GM12878 (cell line): ENCODE data around the gene IL20RA. TPM values are rescaled to one million over a fixed set of nuclear protein-coding genes. Genes with fewer than 3 reads are reported as not detected.

Source experiments
- ATAC-seq: fragments of 200-7000 bp; cut with Tn5 transposase; 3 replicates; pipeline ENCODE4 v1.9.1; 2020; ENCODE audit warnings: mild to moderate bottlenecking, moderate library complexity
- BruUV-seq: library from RNA; stranded (reverse); fragments of 400-500 nt; replicated peaks from 2 replicates; lab custom pipeline; 2021; lab: Mats Ljungman, UMichigan
- CTCF ChIA-PET: fragments of 300-600 bp; sonication (Branson Sonifier 250); formaldehyde crosslinking; extraction: SDS; loops from one replicate; lab custom pipeline; 2021; ENCODE audit warnings: inconsistent platforms; lab: Yijun Ruan, JAX
- POLR2A ChIA-PET: fragments of 350-600 bp; formaldehyde crosslinking; extraction: SDS; loops from one replicate; lab custom pipeline; 2021; ENCODE audit warnings: inconsistent platforms; lab: Charles Lee
- RAD21 ChIA-PET: fragments of 300-600 bp; sonication (Branson Sonifier 250); formaldehyde crosslinking; loops from one replicate; lab custom pipeline; 2023; ENCODE audit warnings: antibody characterized with exemption; ENCODE audit not compliant: unreplicated experiment; lab: Charles Lee
- SMC1A ChIA-PET: fragments of 300-600 bp; sonication (Branson Sonifier 250); formaldehyde crosslinking; loops from one replicate; lab custom pipeline; 2023; ENCODE audit not compliant: unreplicated experiment, uncharacterized antibody; lab: Charles Lee
- DNase-seq: peaks from one replicate; pipeline ENCODE4 v3.0.0-alpha.2; 2011; ENCODE audit warnings: low read depth, low spot score
- FAIRE-seq: peaks from 3 replicates; lab custom pipeline; 2011; peaks lifted over from hg19 to GRCh38; lab: Jason Lieb, UNC
- H2AFZ ChIP-seq: 2 replicates; pipeline ENCODE4 v1.6.0; 2011; ENCODE audit warnings: low read depth, low read length, control low read depth; ENCODE audit not compliant: control insufficient read depth
- H3K27ac ChIP-seq: 2 replicates; pipeline ENCODE4 v1.5.1; 2011; ENCODE audit warnings: control low read depth; ENCODE audit not compliant: control insufficient read depth, insufficient read depth
- H3K27me3 ChIP-seq, 2 experiments: replicated peaks in 1 of 2; 2 replicates each; pipeline versions ENCODE4 v1.6.0 to v1.6.1; 2011; ENCODE audit warnings: low read length in 1 of 2; ENCODE audit not compliant: control insufficient read depth in 2 of 2, insufficient read depth in 2 of 2
- H3K36me3 ChIP-seq, 2 experiments: 2 replicates each; pipeline ENCODE4 v1.5.1; 2011; ENCODE audit warnings: low read length in 1 of 2; ENCODE audit not compliant: control insufficient read depth in 2 of 2, insufficient read depth in 2 of 2
- H3K4me1 ChIP-seq: 2 replicates; pipeline ENCODE4 v1.6.1; 2011; ENCODE audit warnings: mild to moderate bottlenecking, low read length, moderate library complexity, mixed read lengths; ENCODE audit not compliant: control insufficient read depth, insufficient read depth
- H3K4me2 ChIP-seq: 2 replicates; pipeline ENCODE4 v1.6.0; 2011; ENCODE audit warnings: control low read depth; ENCODE audit not compliant: control insufficient read depth, insufficient read depth
- H3K4me3 ChIP-seq: fragments of 200-600 bp; sonication (generic); 2 replicates; pipeline ENCODE4 v1.5.1; 2016
- H3K79me2 ChIP-seq: 2 replicates; pipeline ENCODE4 v1.6.0; 2011; ENCODE audit warnings: low read length; ENCODE audit not compliant: control insufficient read depth, insufficient read depth
- H3K9ac ChIP-seq: 2 replicates; pipeline ENCODE4 v1.8.0; 2011; ENCODE audit warnings: low read length, control low read depth, mixed read lengths; ENCODE audit not compliant: control insufficient read depth, insufficient read depth
- H3K9me3 ChIP-seq: replicated peaks from 3 replicates; pipeline ENCODE4 v1.5.1; 2011; ENCODE audit warnings: mild to moderate bottlenecking, low read length; ENCODE audit not compliant: control insufficient read depth, insufficient read depth
- H4K20me1 ChIP-seq: 2 replicates; pipeline ENCODE4 v1.6.0; 2011; ENCODE audit not compliant: control insufficient read depth, insufficient read depth
- BMI1 ChIP-seq: fragments of 450-650 bp; IDR thresholded peaks from 2 replicates; pipeline ENCODE4 v1.6.1; 2016; ENCODE audit warnings: mild to moderate bottlenecking, moderate library complexity, borderline replicate concordance
- CBFB ChIP-seq: IDR thresholded peaks from 2 replicates; pipeline ENCODE4 v1.6.1; 2016; ENCODE audit warnings: antibody characterized with exemption, low read depth
- E2F8 ChIP-seq: fragments of 450-650 bp; IDR thresholded peaks from 2 replicates; pipeline ENCODE4 v1.6.1; 2018; ENCODE audit warnings: mild to moderate bottlenecking, low read depth, moderate library complexity; ENCODE audit not compliant: partially characterized antibody
- GATAD2B ChIP-seq: fragments of 450-650 bp; conservative IDR thresholded peaks from 2 replicates; pipeline ENCODE4 v1.6.1; 2017; ENCODE audit warnings: low read depth, mild to moderate bottlenecking, moderate library complexity
- PAX8 ChIP-seq: fragments of 450-650 bp; IDR thresholded peaks from 2 replicates; pipeline ENCODE4 v1.6.1; 2017; ENCODE audit warnings: mild to moderate bottlenecking, moderate library complexity
- WRNIP1 ChIP-seq: IDR thresholded peaks from 2 replicates; pipeline ENCODE4 v1.6.1; 2011; ENCODE audit warnings: low read depth, low read length, improper control_type of control experiment, borderline replicate concordance
- WGBS: methylation state at CpG from one replicate; pipeline ENCODE4 v1.1.6; 2016; ENCODE audit warnings: low lambda C conversion rate; ENCODE audit not compliant: insufficient replicate concordance, insufficient coverage; ENCODE audit errors: missing lambda C conversion rate; 5-methylcytosine and 5-hydroxymethylcytosine counted together
- in situ Hi-C: fragments of 300-500 bp; cut with MboI; formaldehyde crosslinking; loops from 9 replicates; pipeline ENCODE4 v1.14.3; 2018; ENCODE audit warnings: mixed read lengths
- intact Hi-C: fragments of 100-400 bp; cut with micrococcal nuclease; formaldehyde crosslinking; loops from one replicate; pipeline ENCODE4 v1.14.2; 2022; ENCODE audit not compliant: unreplicated experiment
- polyA plus RNA-seq, 11 experiments: library from polyadenylated mRNA; depleted of rRNA in 4 of 11; unstranded in 6 of 11; stranded (reverse) in 5 of 11; fragments of >200 nt; fragmentation: Nextera tagmentation in 4 of 11; fragmentation: Illumina TruSeq in 1 of 11; extraction: Ambion mirVana in 4 of 11; extraction: Trizol in 1 of 11; gene quantifications; 1 replicate in 1 of 11; 2 replicates in 10 of 11; pipeline versions ENCODE4 v1.2.1 to v1.2.3, GENCODE V29; 2011 to 2016; ENCODE audit warnings: inconsistent platforms in 2 of 11, missing spikeins in 2 of 11, low read depth in 1 of 11
- total RNA-seq, 4 experiments: library from RNA; depleted of rRNA in 3 of 4; stranded (reverse); fragments of >200 nt in 3 of 4; fragmentation: Illumina TruSeq in 1 of 4; extraction: Trizol in 1 of 4; gene quantifications; 2 replicates each; pipeline versions ENCODE4 v1.2.1 to v1.2.3, GENCODE V29; 2013 to 2021

The IL20RA gene
- total and polyA plus RNA-seq, 10 of the 15 experiments (the other 5 are each of a cell fraction or from before 2014, with no cell fraction given) = 0.02 to 0.16 (median 0.09) TPM; not detected in 3

- RAD21 ChIA-PET = interaction anchor here (0.6 to 12.9 kb wide), 9 partner anchors 9 to 550 kb away, joined by 3 to 500 read pairs (median 5); partner anchors contain the start of gene IL22RA2
- no peak overlapping the region for H3K27ac ChIP-seq
- no peak for ATAC-seq
- 100% methylated on average over 1 of the region's 1 CpG for WGBS
- in situ Hi-C loops (loop anchor here (5.0 kb wide), 3 partner anchors 175 to 550 kb away; no protein-coding TSS in a partner anchor), intact Hi-C loops (no loop called here)
- no peak overlapping the region for H3K4me2 ChIP-seq
- no peak for DNase-seq
- no peak overlapping the region for H2AFZ ChIP-seq
- no peaks in the 10 kb centered on the region for H4K20me1 ChIP-seq
- no TSS peak for BruUV-seq
- H3K27me3 ChIP-seq = no peaks in the 10 kb centered on the region
- TF ChIP-seq WRNIP1 = no peak
- TF ChIP-seq PAX8 = no peak
- TF ChIP-seq CBFB = no peak
- TF ChIP-seq E2F8 = no peak
- no peak for TF ChIP-seq GATAD2B
- no peak for TF ChIP-seq BMI1
- H3K9ac ChIP-seq = no peak overlapping the region
- H3K4me3 ChIP-seq = no peak overlapping the region
- no peaks in the 10 kb centered on the region for H3K79me2 ChIP-seq
- H3K4me1 ChIP-seq = peaks cover 45% of the 10 kb centered on the region
- H3K9me3 ChIP-seq = no peaks in the 10 kb centered on the region; the same call in 2 of the 3 replicates
- CTCF ChIA-PET = interaction anchor here (0.6 to 12.9 kb wide), 5 partner anchors 8 to 324 kb away, joined by 3 to 164 read pairs (median 4); no protein-coding TSS in a partner anchor
- no peaks in the 10 kb centered on the region for H3K36me3 ChIP-seq
- SMC1A ChIA-PET = interaction anchor here (1.1 to 7.4 kb wide), 10 partner anchors 7 to 884 kb away, joined by 4 to 293 read pairs (median 72); no protein-coding TSS in a partner anchor
- POLR2A ChIA-PET = interaction anchor here (1.7 kb wide), 1 partner anchor 73 kb away, joined by 7 read pairs; no protein-coding TSS in a partner anchor
- FAIRE-seq = no peak
These were observed 47.3 kb upstream of the IL20RA start for GRCh38 chr6:137092018-137092417.
